OCI-LY3 (cell line): ENCODE data around the gene PKDREJ.

Experiments
- H2AFZ ChIP-seq: fragments of 200-600, 300-600 bp; shearing (Covaris generic); 2 replicates; pipeline ENCODE4 v1.6.0; 2014; ENCODE audit warnings: antibody characterized with exemption, low read depth, low read length
- H3K27ac ChIP-seq: fragments of 200-600, 300-600 bp; sonication (generic); 2 replicates; pipeline ENCODE4 v1.5.1; 2014; ENCODE audit warnings: mild to moderate bottlenecking, low read length, moderate library complexity, mixed read lengths
- H3K27me3 ChIP-seq: fragments of 200-600, 300-600 bp; sonication (generic); 2 replicates; pipeline ENCODE4 v1.6.1; 2014; ENCODE audit warnings: low read depth, low read length, mixed read lengths
- H3K36me3 ChIP-seq: fragments of 200-600, 300-600 bp; sonication (generic); replicated peaks from 2 replicates; pipeline ENCODE3; 2014; ENCODE audit warnings: low read depth, low read length, mixed read lengths
- H3K4me1 ChIP-seq: fragments of 300-600, 200-600 bp; sonication (generic); 2 replicates; pipeline ENCODE4 v1.6.1; 2014; ENCODE audit warnings: low read length, mixed read lengths
- H3K4me2 ChIP-seq: fragments of 200-600, 300-600 bp; sonication (generic); 2 replicates; pipeline ENCODE4 v1.6.1; 2014; ENCODE audit warnings: low read length, mixed read lengths
- H3K4me3 ChIP-seq: fragments of 300-600, 200-600 bp; sonication (generic); 2 replicates; pipeline ENCODE4 v1.5.1; 2014; ENCODE audit warnings: antibody characterized with exemption, mild to moderate bottlenecking, low read length, moderate library complexity
- H3K79me2 ChIP-seq: fragments of 300-600, 200-600 bp; shearing (Covaris generic); 2 replicates; pipeline ENCODE4 v1.6.1; 2014; ENCODE audit warnings: mild to moderate bottlenecking, low read length, mixed read lengths
- H3K9ac ChIP-seq: fragments of 300-600, 200-600 bp; shearing (Covaris generic); 2 replicates; pipeline ENCODE4 v1.6.0; 2014; ENCODE audit warnings: mild to moderate bottlenecking, low read length, moderate library complexity
- H3K9me3 ChIP-seq: fragments of 200-600, 300-600 bp; shearing (Covaris generic); 2 replicates; pipeline ENCODE4 v1.6.1; 2014; ENCODE audit warnings: low read length, mixed read lengths; ENCODE audit not compliant: insufficient read depth
- H4K20me1 ChIP-seq: fragments of 200-600, 300-600 bp; sonication (generic); 2 replicates; pipeline ENCODE4 v1.6.1; 2016; ENCODE audit warnings: low read length, mixed read lengths; ENCODE audit not compliant: insufficient read depth
- EZH2phosphoT487 ChIP-seq: fragments of 200-600 bp; shearing (Covaris generic); IDR thresholded peaks from 2 replicates; pipeline ENCODE4 v1.6.1; 2018; ENCODE audit warnings: antibody characterized with exemption, mixed run types, low read depth
- TF ChIP-seq, protein P1 (sequence below): fragments of 200-600, 300-600 bp; sonication (generic); IDR thresholded peaks from 2 replicates; pipeline ENCODE4 v1.5.1; 2014; ENCODE audit warnings: antibody characterized with exemption, low read length, low read depth

Gene PKDREJ

DNA sequence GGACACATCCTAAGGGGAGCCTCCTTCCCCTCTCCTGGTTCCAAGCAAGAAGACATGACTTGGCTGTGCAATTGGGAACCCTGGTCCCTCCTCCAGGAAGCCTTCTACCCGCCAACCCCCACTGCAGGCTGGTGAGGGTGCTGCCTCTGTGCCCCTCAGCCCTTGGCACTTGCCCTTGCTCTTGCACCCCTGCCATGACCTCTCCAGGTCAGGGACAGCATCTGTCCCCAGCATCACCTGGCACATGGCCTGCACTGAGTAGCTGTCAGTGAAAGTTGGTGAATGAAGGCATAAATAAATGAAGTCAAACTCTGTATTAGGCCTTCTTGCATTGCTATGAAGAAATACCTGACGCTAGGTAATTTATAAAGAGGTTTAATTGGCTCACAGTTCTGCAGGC lies 31.6 kb upstream of the PKDREJ start:
- TF ChIP-seq, protein P1, sequence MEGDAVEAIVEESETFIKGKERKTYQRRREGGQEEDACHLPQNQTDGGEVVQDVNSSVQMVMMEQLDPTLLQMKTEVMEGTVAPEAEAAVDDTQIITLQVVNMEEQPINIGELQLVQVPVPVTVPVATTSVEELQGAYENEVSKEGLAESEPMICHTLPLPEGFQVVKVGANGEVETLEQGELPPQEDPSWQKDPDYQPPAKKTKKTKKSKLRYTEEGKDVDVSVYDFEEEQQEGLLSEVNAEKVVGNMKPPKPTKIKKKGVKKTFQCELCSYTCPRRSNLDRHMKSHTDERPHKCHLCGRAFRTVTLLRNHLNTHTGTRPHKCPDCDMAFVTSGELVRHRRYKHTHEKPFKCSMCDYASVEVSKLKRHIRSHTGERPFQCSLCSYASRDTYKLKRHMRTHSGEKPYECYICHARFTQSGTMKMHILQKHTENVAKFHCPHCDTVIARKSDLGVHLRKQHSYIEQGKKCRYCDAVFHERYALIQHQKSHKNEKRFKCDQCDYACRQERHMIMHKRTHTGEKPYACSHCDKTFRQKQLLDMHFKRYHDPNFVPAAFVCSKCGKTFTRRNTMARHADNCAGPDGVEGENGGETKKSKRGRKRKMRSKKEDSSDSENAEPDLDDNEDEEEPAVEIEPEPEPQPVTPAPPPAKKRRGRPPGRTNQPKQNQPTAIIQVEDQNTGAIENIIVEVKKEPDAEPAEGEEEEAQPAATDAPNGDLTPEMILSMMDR, result no peak
- TF ChIP-seq EZH2phosphoT487, result no peak
- Histone ChIP-seq H3K4me3 (no peak overlapping the region), H2AFZ (no peak overlapping the region), H3K9ac (no peak overlapping the region), H3K4me1 (peaks cover 16% of the 10 kb centered on the region), H3K36me3 (peaks cover 17% of the 10 kb centered on the region), H3K27me3 (no peaks in the 10 kb centered on the region), H3K9me3 (no peaks in the 10 kb centered on the region), H3K79me2 (peaks cover 33% of the 10 kb centered on the region), H3K4me2 (peak overlapping the region; percentile 96; the same call in 1 of the 2 replicates), H4K20me1 (no peaks in the 10 kb centered on the region), H3K27ac (no peak overlapping the region)

DNA sequence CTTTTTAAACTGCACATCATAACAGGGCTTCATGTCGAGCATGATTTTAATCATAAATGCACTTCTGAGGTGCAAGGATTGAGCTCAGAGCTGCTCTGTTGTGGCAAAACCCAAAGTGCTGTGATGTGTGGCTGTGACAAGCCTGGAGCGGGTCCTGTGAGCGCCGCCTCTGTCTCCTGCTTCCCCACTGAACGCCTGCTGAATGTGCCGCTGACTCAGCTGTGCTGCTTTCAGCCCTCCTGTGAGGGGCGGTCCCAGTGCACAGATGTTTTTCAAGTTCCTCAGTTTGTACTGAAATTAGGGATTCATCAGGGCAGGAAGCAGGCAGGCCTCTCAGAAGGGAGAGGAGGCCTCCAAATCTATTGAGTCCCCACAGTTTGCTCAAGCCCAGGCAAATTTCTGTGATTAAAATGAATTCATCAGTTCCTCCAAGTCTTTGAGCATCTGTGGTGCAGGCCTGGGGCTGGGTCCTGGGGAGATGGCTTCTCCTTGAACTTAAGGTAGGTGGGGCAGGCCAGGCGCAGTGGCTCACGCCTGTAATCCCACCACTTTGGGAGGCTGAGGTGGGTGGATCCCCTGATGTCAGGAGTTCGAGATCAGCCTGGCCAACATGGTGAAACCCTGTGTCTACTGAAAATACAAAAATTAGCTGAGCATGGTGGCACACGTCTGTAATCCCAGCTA lies 30.6 kb upstream of the PKDREJ start:
- Histone ChIP-seq H3K27me3 (no peaks in the 10 kb centered on the region), H3K27ac (no peak overlapping the region), H2AFZ (no peak overlapping the region), H4K20me1 (no peaks in the 10 kb centered on the region), H3K36me3 (peaks cover 8% of the 10 kb centered on the region), H3K4me2 (no peak overlapping the region), H3K79me2 (peaks cover 25% of the 10 kb centered on the region), H3K9me3 (no peaks in the 10 kb centered on the region), H3K9ac (no peak overlapping the region), H3K4me3 (no peak overlapping the region), H3K4me1 (peaks cover 16% of the 10 kb centered on the region)
- no peak for TF ChIP-seq EZH2phosphoT487
- TF ChIP-seq, protein P1, result no peak

- Histone ChIP-seq H3K4me2 (no peak overlapping the region), H3K27ac (no peak overlapping the region)
These were observed 29.6 kb upstream of the PKDREJ start for GRCh38 chr22:46292732-46293131.

GRCh38 chr22:46292173-46292572 lies 29.0 kb upstream of the PKDREJ start:
- H3K79me2 ChIP-seq, result peaks cover 10% of the 10 kb centered on the region
- H3K4me2 ChIP-seq, result no peak overlapping the region
- TF ChIP-seq EZH2phosphoT487, result no peak
- TF ChIP-seq, protein P1, result no peak
- H2AFZ ChIP-seq, result no peak overlapping the region
- peaks cover 11% of the 10 kb centered on the region; the same call in 1 of the 2 replicates for H3K4me1 ChIP-seq
- H3K4me3 ChIP-seq, result no peak overlapping the region
- H3K36me3 ChIP-seq, result peaks cover 5% of the 10 kb centered on the region
- H3K9me3 ChIP-seq, result no peaks in the 10 kb centered on the region
- H4K20me1 ChIP-seq, result no peaks in the 10 kb centered on the region
- no peaks in the 10 kb centered on the region for H3K27me3 ChIP-seq
- no peak overlapping the region for H3K9ac ChIP-seq
- no peak overlapping the region for H3K27ac ChIP-seq

More at GRCh38 chr22:46292732-46293131, 29.6 kb upstream of the PKDREJ start:
- TF ChIP-seq EZH2phosphoT487, result no peak
- TF ChIP-seq, protein P1, result no peak
- H3K4me3 ChIP-seq, result no peak overlapping the region
- H3K79me2 ChIP-seq, result peaks cover 15% of the 10 kb centered on the region
- H3K4me1 ChIP-seq, result peaks cover 15% of the 10 kb centered on the region
- no peak overlapping the region for H3K9ac ChIP-seq
- no peak overlapping the region for H2AFZ ChIP-seq
- no peaks in the 10 kb centered on the region for H3K9me3 ChIP-seq
- peaks cover 5% of the 10 kb centered on the region for H3K36me3 ChIP-seq
- H3K27me3 ChIP-seq, result no peaks in the 10 kb centered on the region
- H4K20me1 ChIP-seq, result no peaks in the 10 kb centered on the region
